Caco-2 (cell line): ENCODE data around the gene ATP8A2. TPM values are rescaled to one million over a fixed set of nuclear protein-coding genes. Genes with fewer than 3 reads are reported as not detected.

Experiments used
- BruUV-seq: library from RNA; stranded (reverse); fragments of 400-500 nt; replicated peaks from 2 replicates; lab custom pipeline; 2021; lab: Mats Ljungman, UMichigan
- CTCF ChIA-PET: fragments of 300-600 bp; sonication (Branson Sonifier 250); formaldehyde crosslinking; loops from one replicate; lab custom pipeline; 2022; ENCODE audit warnings: antibody characterized with exemption; lab: Charles Lee
- POLR2A ChIA-PET: fragments of 300-600 bp; sonication (Branson Sonifier 250); formaldehyde crosslinking; loops from one replicate; lab custom pipeline; 2022; ENCODE audit warnings: antibody characterized with exemption; lab: Charles Lee
- DNase-seq, 2 experiments: peaks; one replicate each; pipeline versions ENCODE4 v3.0.0 to v3.0.0-alpha.2; 2020 to 2022
- H3K27me3 ChIP-seq: replicated peaks from 2 replicates; pipeline ENCODE4 v1.6.0; 2011; ENCODE audit warnings: low read length; ENCODE audit not compliant: control insufficient read depth, insufficient read depth
- H3K36me3 ChIP-seq: 2 replicates; pipeline ENCODE4 v1.5.1; 2011; ENCODE audit warnings: low read length; ENCODE audit not compliant: control insufficient read depth, insufficient read depth
- H3K4me1 ChIP-seq: fragments of 250-450 bp; sonication (Bioruptor Pico); 2 replicates; pipeline ENCODE4 v1.5.1; 2020; ENCODE audit warnings: mild to moderate bottlenecking
- H3K4me3 ChIP-seq: 2 replicates; pipeline ENCODE4 v1.5.1; 2011; ENCODE audit warnings: low read depth, mild to moderate bottlenecking, control low read depth, low read length
- H3K9me3 ChIP-seq: fragments of 250-450 bp; sonication (Bioruptor Pico); 2 replicates; pipeline ENCODE4 v1.5.1; 2020; ENCODE audit warnings: mild to moderate bottlenecking, moderate library complexity
- H3K27ac Mint-ChIP-seq: one replicate; pipeline ENCODE4 v1.8.0; 2022; ENCODE audit warnings: mixed read lengths; ENCODE audit not compliant: unreplicated experiment
- H3K27me3 Mint-ChIP-seq: one replicate; pipeline ENCODE4 v1.8.0; 2022; ENCODE audit warnings: mixed read lengths; ENCODE audit not compliant: insufficient read depth, unreplicated experiment
- H3K36me3 Mint-ChIP-seq: one replicate; pipeline ENCODE4 v1.8.0; 2022; ENCODE audit warnings: mild to moderate bottlenecking, mixed read lengths; ENCODE audit not compliant: insufficient read depth, unreplicated experiment
- H3K4me1 Mint-ChIP-seq: one replicate; pipeline ENCODE4 v1.8.0; 2022; ENCODE audit warnings: low read depth, mixed read lengths; ENCODE audit not compliant: unreplicated experiment
- H3K4me3 Mint-ChIP-seq: one replicate; pipeline ENCODE4 v1.8.0; 2022; ENCODE audit warnings: mild to moderate bottlenecking, moderate library complexity, mixed read lengths; ENCODE audit not compliant: unreplicated experiment
- H3K9me3 Mint-ChIP-seq: one replicate; pipeline ENCODE4 v1.8.0; 2022; ENCODE audit warnings: mixed read lengths; ENCODE audit not compliant: unreplicated experiment
- intact Hi-C: fragments of 100-400 bp; cut with micrococcal nuclease; formaldehyde crosslinking; loops from one replicate; pipeline ENCODE4 v1.10.0; 2022; ENCODE audit not compliant: unreplicated experiment
- total RNA-seq: library from RNA; stranded (reverse); gene quantifications from 2 replicates; pipeline ENCODE4 v1.2.3, GENCODE V29; 2022
- TF ChIP-seq, protein P1 (sequence below), 2 experiments: fragments of 200-600 bp in 1 of 2; IDR thresholded peaks; 1 replicate in 1 of 2; 2 replicates in 1 of 2; pipeline versions ENCODE4 v1.5.1 to v1.8.0; 2011 to 2022; ENCODE audit warnings: antibody characterized with exemption in 1 of 2, control low read depth in 1 of 2, inconsistent platforms in 1 of 2, low read depth in 1 of 2, low read length in 1 of 2, mild to moderate bottlenecking in 1 of 2, moderate library complexity in 1 of 2; ENCODE audit not compliant: insufficient read depth in 1 of 2, severe bottlenecking in 1 of 2, unreplicated experiment in 1 of 2

ATP8A2 gene
- total RNA-seq, 1 experiment from 2014 or later = 0.05 TPM

DNA sequence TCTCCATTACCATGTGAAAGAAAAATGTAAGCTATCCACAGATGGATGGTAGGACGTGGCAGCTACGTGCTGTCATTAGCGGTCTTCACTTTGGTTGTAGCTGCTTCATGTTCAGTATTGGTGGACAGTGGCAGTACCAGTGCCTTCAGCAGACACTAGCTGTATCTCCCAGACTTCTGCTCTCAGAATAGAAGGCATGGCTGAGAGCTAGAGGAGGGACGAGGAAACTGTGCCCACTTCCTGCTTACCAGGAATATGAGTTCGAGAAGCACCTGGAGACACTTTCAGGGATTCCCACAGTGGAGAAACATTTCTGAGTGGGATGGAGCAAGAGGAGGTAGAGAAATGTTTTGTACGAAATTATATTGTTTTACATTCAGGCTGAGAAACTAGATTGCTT is 686.9 kb downstream of the ATP8A2 start:
- H3K4me1 ChIP-seq = no peaks in the 10 kb centered on the region
- Mint-ChIP-seq H3K4me1 (no peaks in the 10 kb centered on the region), H3K27ac (no peak overlapping the region), H3K9me3 (no peaks in the 10 kb centered on the region), H3K27me3 (peaks cover 8% of the 10 kb centered on the region), H3K4me3 (no peak overlapping the region), H3K36me3 (no peaks in the 10 kb centered on the region)
- TF ChIP-seq, protein P1, sequence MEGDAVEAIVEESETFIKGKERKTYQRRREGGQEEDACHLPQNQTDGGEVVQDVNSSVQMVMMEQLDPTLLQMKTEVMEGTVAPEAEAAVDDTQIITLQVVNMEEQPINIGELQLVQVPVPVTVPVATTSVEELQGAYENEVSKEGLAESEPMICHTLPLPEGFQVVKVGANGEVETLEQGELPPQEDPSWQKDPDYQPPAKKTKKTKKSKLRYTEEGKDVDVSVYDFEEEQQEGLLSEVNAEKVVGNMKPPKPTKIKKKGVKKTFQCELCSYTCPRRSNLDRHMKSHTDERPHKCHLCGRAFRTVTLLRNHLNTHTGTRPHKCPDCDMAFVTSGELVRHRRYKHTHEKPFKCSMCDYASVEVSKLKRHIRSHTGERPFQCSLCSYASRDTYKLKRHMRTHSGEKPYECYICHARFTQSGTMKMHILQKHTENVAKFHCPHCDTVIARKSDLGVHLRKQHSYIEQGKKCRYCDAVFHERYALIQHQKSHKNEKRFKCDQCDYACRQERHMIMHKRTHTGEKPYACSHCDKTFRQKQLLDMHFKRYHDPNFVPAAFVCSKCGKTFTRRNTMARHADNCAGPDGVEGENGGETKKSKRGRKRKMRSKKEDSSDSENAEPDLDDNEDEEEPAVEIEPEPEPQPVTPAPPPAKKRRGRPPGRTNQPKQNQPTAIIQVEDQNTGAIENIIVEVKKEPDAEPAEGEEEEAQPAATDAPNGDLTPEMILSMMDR (IDR thresholded peaks at IDR 0.05; ENCODE audit: insufficient read depth in 1 of 2, low read depth in 1 of 2, low read length in 1 of 2, severe bottlenecking in 1 of 2, unreplicated experiment in 1 of 2) = no peak
- POLR2A ChIA-PET = no interaction called here
- DNase-seq = no peak
- no peak overlapping the region for H3K4me3 ChIP-seq
- CTCF ChIA-PET = interaction anchor here (0.6 kb wide), 2 partner anchors 171 to 242 kb away, joined by 3 to 5 read pairs; no protein-coding TSS in a partner anchor
- no TSS peak for BruUV-seq
- no peaks in the 10 kb centered on the region for H3K36me3 ChIP-seq
- no peaks in the 10 kb centered on the region for H3K27me3 ChIP-seq
- no peaks in the 10 kb centered on the region for H3K9me3 ChIP-seq
- intact Hi-C loops = no loop called here

DNA sequence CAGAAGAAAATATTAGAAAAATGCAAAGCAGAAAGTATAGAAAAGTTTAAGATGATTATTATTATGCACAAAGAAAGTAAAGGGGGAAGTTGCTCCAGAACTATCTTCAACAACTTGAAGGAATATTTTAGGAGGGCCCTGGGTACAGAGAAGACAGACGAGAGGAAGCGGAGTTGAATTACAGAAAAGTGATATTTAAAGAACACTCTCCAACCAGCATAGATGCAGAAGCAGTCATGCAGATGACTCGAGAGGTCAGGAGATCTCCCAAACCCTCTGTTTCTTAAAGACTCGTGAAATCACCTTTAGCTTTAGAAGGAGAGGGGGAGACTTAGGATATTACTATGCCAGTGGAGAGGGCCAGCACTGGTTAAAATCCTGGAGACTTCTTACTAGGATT is 688.6 kb downstream of the ATP8A2 start:
- no peaks in the 10 kb centered on the region for H3K4me1 ChIP-seq
- ChIA-PET CTCF (no interaction called here), POLR2A (no interaction called here)
- Mint-ChIP-seq H3K36me3 (no peaks in the 10 kb centered on the region), H3K9me3 (no peaks in the 10 kb centered on the region), H3K4me1 (no peaks in the 10 kb centered on the region), H3K27me3 (peaks cover 6% of the 10 kb centered on the region), H3K27ac (no peak overlapping the region), H3K4me3 (no peak overlapping the region)
- intact Hi-C loops = loop anchor here (5.0 to 10.0 kb wide), 2 partner anchors 183 to 336 kb away; no protein-coding TSS in a partner anchor
- no peaks in the 10 kb centered on the region for H3K27me3 ChIP-seq
- H3K36me3 ChIP-seq = no peaks in the 10 kb centered on the region
- H3K9me3 ChIP-seq = no peaks in the 10 kb centered on the region
- TF ChIP-seq, protein P1 (IDR thresholded peaks at IDR 0.05; ENCODE audit: insufficient read depth in 1 of 2, low read depth in 1 of 2, low read length in 1 of 2, severe bottlenecking in 1 of 2, unreplicated experiment in 1 of 2) = no peak
- H3K4me3 ChIP-seq = no peak overlapping the region
- BruUV-seq = no TSS peak
- no peak for DNase-seq

DNA sequence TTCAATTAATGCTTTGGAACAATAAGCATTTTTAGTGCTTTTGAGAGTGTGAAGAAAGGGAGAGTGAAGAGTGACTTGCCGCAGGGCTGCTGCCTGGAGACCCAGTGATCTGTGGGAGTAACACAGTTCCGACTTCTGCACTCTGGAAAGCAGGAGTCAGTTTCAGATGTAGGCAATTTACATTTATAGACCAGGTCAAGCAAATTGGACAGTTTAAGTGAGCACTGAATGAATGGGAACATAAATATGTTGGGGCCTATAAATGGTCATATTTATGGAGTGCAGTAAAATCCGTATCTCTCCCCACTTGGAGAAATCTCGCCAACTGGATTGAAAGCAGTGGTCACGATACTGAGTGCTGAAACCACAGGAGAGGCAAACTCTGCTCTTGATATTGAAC is 689.5 kb downstream of the ATP8A2 start:
- H3K27ac Mint-ChIP-seq = no peak overlapping the region
- Histone ChIP-seq H3K9me3 (no peaks in the 10 kb centered on the region), H3K4me1 (no peaks in the 10 kb centered on the region), H3K36me3 (no peaks in the 10 kb centered on the region), H3K27me3 (no peaks in the 10 kb centered on the region), H3K4me3 (no peak overlapping the region)
- TF ChIP-seq, protein P1 (IDR thresholded peaks at IDR 0.05; ENCODE audit: insufficient read depth in 1 of 2, low read depth in 1 of 2, low read length in 1 of 2, severe bottlenecking in 1 of 2, unreplicated experiment in 1 of 2) = no peak
- intact Hi-C loops = loop anchor here (5.0 to 10.0 kb wide), 2 partner anchors 184 to 336 kb away; no protein-coding TSS in a partner anchor
- DNase-seq = no peak
- no peaks in the 10 kb centered on the region for H3K36me3 Mint-ChIP-seq
- ChIA-PET CTCF (interaction anchor here (1.0 kb wide), 1 partner anchor 487 kb away, joined by 4 read pairs; no protein-coding TSS in a partner anchor), POLR2A (no interaction called here)
- H3K27me3 Mint-ChIP-seq = peaks cover 6% of the 10 kb centered on the region
- H3K4me3 Mint-ChIP-seq = no peak overlapping the region
- H3K4me1 Mint-ChIP-seq = no peaks in the 10 kb centered on the region
- H3K9me3 Mint-ChIP-seq = no peaks in the 10 kb centered on the region
- BruUV-seq = no TSS peak
